GM10266 (cell line): ENCODE results near the gene AP1AR.
A peak's percentile ranks its signal among the peaks of the same experiment; 100 is the strongest.

Source experiments
- DNase-seq: peaks from one replicate; pipeline ENCODE4 v3.0.0; 2012; ENCODE audit errors: extremely low spot score
- TF ChIP-seq, protein P1 (sequence below): IDR thresholded peaks from 2 replicates; pipeline ENCODE4 v1.5.1; 2012; ENCODE audit warnings: mild to moderate bottlenecking, low read depth; ENCODE audit not compliant: control insufficient read depth, insufficient read depth; ENCODE audit errors: missing control alignments

The AP1AR gene

DNA sequence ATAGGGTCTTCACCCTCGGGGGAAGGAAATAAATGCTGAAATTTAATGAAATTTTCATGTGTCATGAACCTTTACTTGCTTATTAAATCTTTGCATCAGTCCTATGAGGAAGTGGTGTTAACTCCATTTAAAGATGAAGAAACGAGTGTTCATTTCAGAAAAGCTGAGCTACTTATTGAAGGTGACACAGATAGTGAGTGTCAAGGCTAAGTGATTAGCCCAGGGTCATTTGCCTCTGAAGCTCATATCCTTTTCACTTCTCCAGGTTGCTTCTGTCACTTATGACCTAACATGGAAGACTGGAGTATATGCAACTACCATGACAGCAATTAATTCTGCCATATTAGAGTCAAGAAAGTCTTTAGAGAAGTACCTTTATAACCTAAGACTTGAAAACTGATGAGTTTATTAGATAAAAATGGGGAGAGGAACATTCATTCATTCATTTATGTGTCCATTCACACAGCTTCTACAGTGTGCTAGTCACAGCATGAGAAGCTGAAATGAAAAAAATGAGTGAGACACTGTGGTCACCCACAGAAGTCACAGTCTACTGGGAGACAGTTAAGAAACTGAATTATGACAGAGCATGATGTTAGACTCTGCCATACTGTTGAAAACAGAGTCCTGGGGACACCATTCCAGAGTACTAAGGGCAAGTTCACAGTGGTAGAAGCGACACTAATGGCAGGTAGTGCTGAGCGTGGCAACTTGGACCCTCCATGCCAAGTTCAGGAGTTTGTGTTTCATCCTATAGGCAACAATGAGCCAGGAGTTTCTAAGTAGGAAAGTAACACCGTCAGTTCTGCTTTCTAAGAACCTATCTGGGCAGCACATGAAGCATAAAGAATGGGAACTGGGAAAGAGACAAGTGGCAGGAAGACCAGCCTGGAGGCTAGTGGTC, 86.9 kb downstream of the AP1AR start:
- peak; percentile 40 for DNase-seq
- TF ChIP-seq, protein P1, sequence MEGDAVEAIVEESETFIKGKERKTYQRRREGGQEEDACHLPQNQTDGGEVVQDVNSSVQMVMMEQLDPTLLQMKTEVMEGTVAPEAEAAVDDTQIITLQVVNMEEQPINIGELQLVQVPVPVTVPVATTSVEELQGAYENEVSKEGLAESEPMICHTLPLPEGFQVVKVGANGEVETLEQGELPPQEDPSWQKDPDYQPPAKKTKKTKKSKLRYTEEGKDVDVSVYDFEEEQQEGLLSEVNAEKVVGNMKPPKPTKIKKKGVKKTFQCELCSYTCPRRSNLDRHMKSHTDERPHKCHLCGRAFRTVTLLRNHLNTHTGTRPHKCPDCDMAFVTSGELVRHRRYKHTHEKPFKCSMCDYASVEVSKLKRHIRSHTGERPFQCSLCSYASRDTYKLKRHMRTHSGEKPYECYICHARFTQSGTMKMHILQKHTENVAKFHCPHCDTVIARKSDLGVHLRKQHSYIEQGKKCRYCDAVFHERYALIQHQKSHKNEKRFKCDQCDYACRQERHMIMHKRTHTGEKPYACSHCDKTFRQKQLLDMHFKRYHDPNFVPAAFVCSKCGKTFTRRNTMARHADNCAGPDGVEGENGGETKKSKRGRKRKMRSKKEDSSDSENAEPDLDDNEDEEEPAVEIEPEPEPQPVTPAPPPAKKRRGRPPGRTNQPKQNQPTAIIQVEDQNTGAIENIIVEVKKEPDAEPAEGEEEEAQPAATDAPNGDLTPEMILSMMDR, result no peak
